IMR-90 (cell line): Measurements from ENCODE around the gene RNF224. TPM values are rescaled to one million over a fixed set of nuclear protein-coding genes. Genes with fewer than 3 reads are reported as not detected.

Experiments used
- ATAC-seq: fragments of 200-7000 bp; cut with Tn5 transposase; 2 replicates; pipeline ENCODE4 v1.9.1; 2020; ENCODE audit warnings: low read depth, mild to moderate bottlenecking, moderate library complexity
- BruUV-seq: library from RNA; stranded (reverse); fragments of 400-500 nt; replicated peaks from 2 replicates; lab custom pipeline; 2021; lab: Mats Ljungman, UMichigan
- CTCF ChIA-PET: fragments of 300-600 bp; formaldehyde crosslinking; extraction: SDS; loops from one replicate; lab custom pipeline; 2021; ENCODE audit warnings: antibody characterized with exemption; lab: Yijun Ruan, JAX
- POLR2A ChIA-PET: fragments of 300-600 bp; sonication (Branson Sonifier 250); formaldehyde crosslinking; loops from one replicate; lab custom pipeline; 2022; ENCODE audit warnings: antibody characterized with exemption; ENCODE audit not compliant: unreplicated experiment; lab: Charles Lee
- DNase-seq: peaks from one replicate; pipeline ENCODE4 v3.0.0; 2013
- H2AFZ ChIP-seq: replicated peaks from 2 replicates; pipeline ENCODE3; 2013; ENCODE audit warnings: low read length, mild to moderate bottlenecking; ENCODE audit not compliant: poor library complexity
- H2AK5ac ChIP-seq: 2 replicates; pipeline ENCODE4 v1.6.1; 2013; ENCODE audit warnings: low read depth, low read length, inconsistent platforms
- H2AK9ac ChIP-seq: replicated peaks from 2 replicates; pipeline ENCODE3; 2013; ENCODE audit warnings: mild to moderate bottlenecking, low read depth, low read length, moderate library complexity; ENCODE audit not compliant: poor library complexity
- H2BK120ac ChIP-seq: 2 replicates; pipeline ENCODE4 v1.6.1; 2013; ENCODE audit warnings: low read depth, low read length, inconsistent platforms
- H2BK15ac ChIP-seq: 3 replicates; pipeline ENCODE4 v1.6.1; 2013; ENCODE audit warnings: low read depth, low read length, inconsistent platforms
- H2BK20ac ChIP-seq: 2 replicates; pipeline ENCODE4 v1.6.1; 2013; ENCODE audit warnings: low read depth, mild to moderate bottlenecking, inconsistent platforms, low read length, moderate library complexity
- H2BK5ac ChIP-seq: 2 replicates; pipeline ENCODE4 v1.6.1; 2013; ENCODE audit warnings: mild to moderate bottlenecking, low read depth, low read length, inconsistent platforms; ENCODE audit not compliant: poor library complexity, severe bottlenecking
- H3K14ac ChIP-seq: replicated peaks from 2 replicates; pipeline ENCODE4 v1.6.1; 2013; ENCODE audit warnings: low read depth, low read length, inconsistent platforms
- H3K18ac ChIP-seq: 2 replicates; pipeline ENCODE4 v1.6.1; 2013; ENCODE audit warnings: low read depth, low read length, control low read depth
- H3K23ac ChIP-seq: 2 replicates; pipeline ENCODE4 v1.6.1; 2013; ENCODE audit warnings: low read depth, low read length, inconsistent platforms
- H3K27ac ChIP-seq: 2 replicates; pipeline ENCODE4 v1.5.1; 2013; ENCODE audit warnings: mild to moderate bottlenecking, control low read depth, low read length; ENCODE audit not compliant: insufficient read depth
- H3K27me3 ChIP-seq: 2 replicates; pipeline ENCODE4 v1.6.1; 2013; ENCODE audit warnings: low read length; ENCODE audit not compliant: control insufficient read depth, insufficient read depth
- H3K36me3 ChIP-seq: 2 replicates; pipeline ENCODE4 v1.6.1; 2013; ENCODE audit warnings: low read length, mixed read lengths; ENCODE audit not compliant: control insufficient read depth, insufficient read depth
- H3K4ac ChIP-seq: 2 replicates; pipeline ENCODE4 v1.6.1; 2013; ENCODE audit warnings: low read depth, low read length, inconsistent platforms
- H3K4me1 ChIP-seq: 2 replicates; pipeline ENCODE4 v1.6.1; 2013; ENCODE audit warnings: low read length, mixed read lengths; ENCODE audit not compliant: control insufficient read depth, insufficient read depth
- H3K4me2 ChIP-seq: 2 replicates; pipeline ENCODE4 v1.6.1; 2013; ENCODE audit warnings: low read depth, mild to moderate bottlenecking, control low read depth, low read length, moderate library complexity
- H3K4me3 ChIP-seq: 2 replicates; pipeline ENCODE4 v1.5.1; 2013; ENCODE audit warnings: low read depth, mild to moderate bottlenecking, control low read depth, low read length, moderate library complexity; ENCODE audit not compliant: insufficient read depth
- H3K56ac ChIP-seq: 2 replicates; pipeline ENCODE4 v1.6.1; 2013; ENCODE audit warnings: low read length, inconsistent platforms; ENCODE audit not compliant: insufficient read depth; ENCODE audit errors: extremely low read depth
- H3K79me1 ChIP-seq, 2 experiments: 2 replicates each; pipeline ENCODE4 v1.6.1; 2013; ENCODE audit warnings: low read length in 2 of 2, inconsistent platforms in 1 of 2, low read depth in 1 of 2
- H3K9ac ChIP-seq: 2 replicates; pipeline ENCODE4 v1.6.1; 2013; ENCODE audit warnings: low read depth, low read length, control low read depth
- H3K9me1 ChIP-seq: 2 replicates; pipeline ENCODE4 v1.6.1; 2013; ENCODE audit warnings: low read length, inconsistent platforms; ENCODE audit not compliant: insufficient read depth
- H3K9me3 ChIP-seq: 2 replicates; pipeline ENCODE4 v1.6.1; 2013; ENCODE audit warnings: low read length; ENCODE audit not compliant: control insufficient read depth, insufficient read depth
- H4K20me1 ChIP-seq: 2 replicates; pipeline ENCODE4 v1.6.1; 2013; ENCODE audit warnings: low read length, inconsistent platforms; ENCODE audit not compliant: insufficient read depth
- H4K5ac ChIP-seq: 2 replicates; pipeline ENCODE4 v1.6.1; 2013; ENCODE audit warnings: mild to moderate bottlenecking, low read depth, low read length, control low read depth
- H4K8ac ChIP-seq, 2 experiments: 2 replicates each; pipeline ENCODE4 v1.6.1; 2013; ENCODE audit warnings: low read depth in 2 of 2, low read length in 2 of 2, control low read depth in 1 of 2, inconsistent platforms in 1 of 2
- H4K91ac ChIP-seq: 2 replicates; pipeline ENCODE4 v1.6.1; 2013; ENCODE audit warnings: low read depth, low read length, inconsistent platforms; ENCODE audit not compliant: insufficient read depth
- BHLHE40 ChIP-seq: fragments of 150-350 bp; IDR thresholded peaks from 2 replicates; pipeline ENCODE4 v1.6.1; 2016; ENCODE audit warnings: mild to moderate bottlenecking, low read depth, low read length
- CEBPB ChIP-seq: IDR thresholded peaks from 2 replicates; pipeline ENCODE4 v1.6.1; 2012; ENCODE audit warnings: low read depth, low read length, improper control_type of control experiment
- CHD1 ChIP-seq: IDR thresholded peaks from 2 replicates; pipeline ENCODE4 v1.6.1; 2012; ENCODE audit warnings: low read depth, low read length, improper control_type of control experiment
- CTCF ChIP-seq: conservative IDR thresholded peaks from 2 replicates; pipeline ENCODE4 v1.5.1; 2012; ENCODE audit warnings: mild to moderate bottlenecking, low read depth, low read length, improper control_type of control experiment
- ELK1 ChIP-seq: fragments of 150-350 bp; IDR thresholded peaks from 2 replicates; pipeline ENCODE4 v1.6.1; 2016; ENCODE audit warnings: low read depth, mild to moderate bottlenecking, low read length, moderate library complexity, borderline replicate concordance
- FOS ChIP-seq: fragments of 150-350 bp; IDR thresholded peaks from 2 replicates; pipeline ENCODE4 v1.6.1; 2016; ENCODE audit warnings: low read depth, low read length
- MAFK ChIP-seq: IDR thresholded peaks from 2 replicates; pipeline ENCODE4 v1.6.1; 2012; ENCODE audit warnings: low read depth, low read length, improper control_type of control experiment
- MAZ ChIP-seq: IDR thresholded peaks from 2 replicates; pipeline ENCODE4 v1.6.1; 2012; ENCODE audit warnings: low read depth, mild to moderate bottlenecking, low read length, improper control_type of control experiment, moderate library complexity, borderline replicate concordance
- MXI1 ChIP-seq: IDR thresholded peaks from 2 replicates; pipeline ENCODE4 v1.6.1; 2012; ENCODE audit warnings: low read depth, mild to moderate bottlenecking, low read length, moderate library complexity, borderline replicate concordance
- NFE2L2 ChIP-seq: fragments of 150-350 bp; IDR thresholded peaks from 2 replicates; pipeline ENCODE4 v1.6.1; 2016; ENCODE audit warnings: low read depth, mild to moderate bottlenecking, low read length
- POLR2A ChIP-seq: IDR thresholded peaks from 2 replicates; pipeline ENCODE4 v1.6.1; 2012; ENCODE audit warnings: mild to moderate bottlenecking, low read depth, low read length
- RAD21 ChIP-seq: IDR thresholded peaks from 2 replicates; pipeline ENCODE4 v1.6.1; 2012; ENCODE audit warnings: low read length, improper control_type of control experiment
- RCOR1 ChIP-seq: IDR thresholded peaks from 2 replicates; pipeline ENCODE4 v1.6.1; 2012; ENCODE audit warnings: mild to moderate bottlenecking, low read length, improper control_type of control experiment; ENCODE audit not compliant: insufficient replicate concordance
- RFX5 ChIP-seq: IDR thresholded peaks from 2 replicates; pipeline ENCODE4 v1.8.0; 2012; ENCODE audit warnings: low read depth, mild to moderate bottlenecking, low read length, moderate library complexity
- SMC3 ChIP-seq: fragments of 150-350 bp; IDR thresholded peaks from 2 replicates; pipeline ENCODE4 v1.6.1; 2016; ENCODE audit warnings: low read depth, mild to moderate bottlenecking, antibody characterized with exemption, low read length, moderate library complexity
- USF2 ChIP-seq: fragments of 150-350 bp; IDR thresholded peaks from 2 replicates; pipeline ENCODE4 v1.6.1; 2017; ENCODE audit warnings: mild to moderate bottlenecking, antibody characterized with exemption, low read length, low read depth
- WGBS, 2 experiments: methylation state at CpG; one replicate each; pipeline versions ENCODE4 v1.1.5 to v1.1.7; 2013; ENCODE audit warnings: missing lambda C conversion rate in 2 of 2; ENCODE audit not compliant: insufficient read length in 1 of 2; ENCODE audit errors: extremely low coverage in 2 of 2; 5-methylcytosine and 5-hydroxymethylcytosine counted together
- dilution Hi-C: fragments of 300-500 bp; cut with HindIII; formaldehyde crosslinking; loops from one replicate; pipeline ENCODE4 v1.14.3; 2018; ENCODE audit warnings: low sequenced_read_pairs; ENCODE audit not compliant: unreplicated experiment
- in situ Hi-C: fragments of 300-500 bp; cut with MboI; formaldehyde crosslinking; loops from 3 replicates; pipeline ENCODE4 v1.14.3; 2019; ENCODE audit warnings: low sequenced_read_pairs, inconsistent platforms, mixed read lengths
- intact Hi-C: fragments of 100-400 bp; cut with micrococcal nuclease; formaldehyde crosslinking; loops from 2 replicates; pipeline ENCODE4 v1.10.0; 2022
- polyA plus RNA-seq, 3 experiments: library from polyadenylated mRNA; depleted of rRNA; stranded (reverse); fragments of >200 nt; gene quantifications; 2 replicates each; pipeline ENCODE4 v1.2.3, GENCODE V29; 2012; ENCODE audit warnings: low replicate concordance in 1 of 3
- total RNA-seq: library from RNA; depleted of rRNA; stranded (reverse); fragments of >200 nt; gene quantifications from 2 replicates; pipeline ENCODE4 v1.2.3, GENCODE V29; 2012

Gene RNF224
- total and polyA plus RNA-seq, 2 of the 4 experiments (the other 2 are of a cell fraction), result not detected

- Histone ChIP-seq H4K20me1 (peaks cover 25% of the 10 kb centered on the region), H4K8ac (no peak overlapping the region), H3K36me3 (peaks cover 5% of the 10 kb centered on the region), H3K4me3 (no peak overlapping the region), H2BK5ac (no peak overlapping the region), H3K56ac (no peak overlapping the region), H3K23ac (no peak overlapping the region), H2AK9ac (no peak overlapping the region), H2AK5ac (no peak overlapping the region), H3K14ac (no peak overlapping the region), H3K4me2 (no peak overlapping the region), H2BK20ac (no peak overlapping the region), H3K79me1 (peaks cover 47 to 81% of the 10 kb centered on the region in 2 experiments), H4K91ac (no peak overlapping the region), H3K9me1 (0 out of 2 replicates have a peak, but pooled peaks cover 2% of the 10 kb centered on the region), H3K4me1 (peaks cover 24% of the 10 kb centered on the region), H2AFZ (no peak overlapping the region), H3K18ac (no peak overlapping the region), H2BK120ac (no peak overlapping the region), H3K9me3 (no peaks in the 10 kb centered on the region), H4K5ac (no peak overlapping the region), H3K27ac (no peak overlapping the region), H3K27me3 (no peaks in the 10 kb centered on the region), H2BK15ac (no peak overlapping the region), H3K9ac (no peak overlapping the region), H3K4ac (no peak overlapping the region)
- POLR2A ChIA-PET, result no interaction called here
- dilution Hi-C loops (no loop called here), intact Hi-C loops (no loop called here), in situ Hi-C loops (no loop called here)
- CTCF ChIA-PET, result no interaction called here
- no peak for ATAC-seq
- DNase-seq, result no peak
- TF ChIP-seq NFE2L2, result no peak
- TF ChIP-seq CTCF, result no peak
- no peak for TF ChIP-seq CEBPB
- TF ChIP-seq MAFK, result no peak
- TF ChIP-seq ELK1, result no peak
- TF ChIP-seq RCOR1, result no peak
- TF ChIP-seq POLR2A, result no peak
- no peak for TF ChIP-seq MAZ
- TF ChIP-seq RFX5, result no peak
- no peak for TF ChIP-seq MXI1
- no peak for TF ChIP-seq SMC3
- no peak for TF ChIP-seq CHD1
- TF ChIP-seq USF2, result no peak
- no peak for TF ChIP-seq BHLHE40
- no peak for TF ChIP-seq RAD21
- TF ChIP-seq FOS, result no peak
- WGBS, 2 experiments, result 89% methylated on average over 7 of the region's 8 CpGs; no CpG with 5 or more reads in 1 of the 2 experiments
- no TSS peak for BruUV-seq
These were observed 24.3 kb upstream of the RNF224 start for GRCh38 chr9:137202966-137203365.
